Measurements from ENCODE around the gene CABLES1. TPM values are rescaled to one million over a fixed set of nuclear protein-coding genes. Genes with fewer than 3 reads are reported as not detected.

Gene CABLES1
- total and polyA plus RNA-seq, 2 experiments from 2014 or later = 7.2 to 10.8 TPM

DNA sequence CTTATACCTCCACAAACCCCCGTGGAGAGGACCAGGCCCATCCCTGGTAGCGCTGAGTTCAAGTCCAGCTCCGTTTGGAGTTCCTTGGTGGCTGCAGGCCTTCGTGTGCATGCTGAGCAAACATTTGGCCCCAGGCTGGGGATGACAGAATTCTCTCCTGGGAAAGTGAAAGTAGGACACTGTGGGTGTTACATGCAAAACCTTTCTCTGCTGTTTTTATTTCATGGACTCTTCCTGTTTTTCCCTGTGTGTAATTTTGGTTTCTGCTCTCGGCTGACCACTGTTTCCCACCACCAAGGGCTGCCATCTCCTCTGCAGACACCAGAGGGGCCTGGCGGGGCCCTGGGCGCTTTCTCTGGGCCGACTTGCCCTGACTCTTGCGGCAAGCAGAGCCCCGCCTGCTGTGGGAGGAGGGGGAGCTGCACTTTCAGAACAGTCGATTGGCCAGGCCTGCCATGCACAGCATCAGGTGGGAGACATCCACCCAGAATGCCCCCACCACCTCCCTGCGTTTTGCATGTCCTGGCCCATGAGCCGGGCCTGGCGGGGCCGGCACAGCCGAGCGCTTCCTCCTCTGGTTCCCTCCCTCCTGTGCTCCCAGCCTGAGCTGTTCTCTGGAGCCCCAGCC, 102.4 kb downstream of the CABLES1 start:
- no peak overlapping the region for H3K4me3 ChIP-seq
- H3K9me2 ChIP-seq (replicated peaks; ENCODE audit: insufficient read depth) = no peaks in the 10 kb centered on the region
- no peaks in the 10 kb centered on the region for H3K9me3 ChIP-seq (ENCODE audit: low read depth)
- H3K27ac ChIP-seq = peak overlapping the region; percentile 3
- H3K36me3 ChIP-seq (replicated peaks; ENCODE audit: insufficient read depth, low read depth) = no peaks in the 10 kb centered on the region
- H3K4me1 ChIP-seq (ENCODE audit: insufficient read depth) = peaks cover 21% of the 10 kb centered on the region
- H4K20me1 ChIP-seq (ENCODE audit: insufficient read depth, poor library complexity, severe bottlenecking) = no peaks in the 10 kb centered on the region
- no peak overlapping the region for H2AFZ ChIP-seq
- TF ChIP-seq EZH2phosphoT487 (IDR thresholded peaks at IDR 0.05; ENCODE audit: low read depth, severe bottlenecking, unreplicated experiment) (no peak), EZH2 (IDR thresholded peaks at IDR 0.05; ENCODE audit: borderline replicate concordance) (no peak)
- TF ChIP-seq, protein P1, sequence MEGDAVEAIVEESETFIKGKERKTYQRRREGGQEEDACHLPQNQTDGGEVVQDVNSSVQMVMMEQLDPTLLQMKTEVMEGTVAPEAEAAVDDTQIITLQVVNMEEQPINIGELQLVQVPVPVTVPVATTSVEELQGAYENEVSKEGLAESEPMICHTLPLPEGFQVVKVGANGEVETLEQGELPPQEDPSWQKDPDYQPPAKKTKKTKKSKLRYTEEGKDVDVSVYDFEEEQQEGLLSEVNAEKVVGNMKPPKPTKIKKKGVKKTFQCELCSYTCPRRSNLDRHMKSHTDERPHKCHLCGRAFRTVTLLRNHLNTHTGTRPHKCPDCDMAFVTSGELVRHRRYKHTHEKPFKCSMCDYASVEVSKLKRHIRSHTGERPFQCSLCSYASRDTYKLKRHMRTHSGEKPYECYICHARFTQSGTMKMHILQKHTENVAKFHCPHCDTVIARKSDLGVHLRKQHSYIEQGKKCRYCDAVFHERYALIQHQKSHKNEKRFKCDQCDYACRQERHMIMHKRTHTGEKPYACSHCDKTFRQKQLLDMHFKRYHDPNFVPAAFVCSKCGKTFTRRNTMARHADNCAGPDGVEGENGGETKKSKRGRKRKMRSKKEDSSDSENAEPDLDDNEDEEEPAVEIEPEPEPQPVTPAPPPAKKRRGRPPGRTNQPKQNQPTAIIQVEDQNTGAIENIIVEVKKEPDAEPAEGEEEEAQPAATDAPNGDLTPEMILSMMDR (IDR thresholded peaks at IDR 0.05; ENCODE audit: poor library complexity) = no peak
- H3K79me2 ChIP-seq = no peaks in the 10 kb centered on the region
- no peak for DNase-seq (ENCODE audit: low spot score)
- H3K27me3 ChIP-seq = no peaks in the 10 kb centered on the region
- peak overlapping the region; percentile 14 for H3K4me2 ChIP-seq
- WGBS (ENCODE audit: low lambda C conversion rate, missing lambda C conversion rate) = 83% methylated on average over 17 of the region's 17 CpGs

DNA sequence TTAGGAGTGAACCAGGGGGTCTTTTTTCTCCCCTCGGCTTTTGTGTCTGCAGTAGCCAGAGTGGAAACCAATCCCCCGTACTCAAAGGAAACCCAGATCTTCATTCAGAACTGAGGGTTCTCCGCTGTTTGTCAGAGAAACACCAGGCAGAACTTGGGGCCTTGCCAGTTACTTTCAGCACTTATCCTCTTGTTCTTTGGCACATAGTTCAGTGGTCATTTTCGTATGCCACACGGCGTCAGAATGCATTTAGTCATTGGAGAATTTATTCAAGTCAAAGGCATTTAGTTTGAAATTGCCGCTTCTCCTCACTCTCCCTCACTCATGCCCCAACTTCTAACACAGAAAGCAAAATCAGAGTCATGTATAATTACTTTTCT, 102.9 kb downstream of the CABLES1 start:
- H3K36me3 ChIP-seq (replicated peaks; ENCODE audit: insufficient read depth, low read depth) = no peaks in the 10 kb centered on the region
- no peaks in the 10 kb centered on the region for H3K79me2 ChIP-seq
- H3K27ac ChIP-seq = peak overlapping the region; percentile 47
- no peak overlapping the region for H2AFZ ChIP-seq
- H4K20me1 ChIP-seq (ENCODE audit: insufficient read depth, poor library complexity, severe bottlenecking) = no peaks in the 10 kb centered on the region
- no peaks in the 10 kb centered on the region for H3K9me3 ChIP-seq (ENCODE audit: low read depth)
- no peak for DNase-seq (ENCODE audit: low spot score)
- H3K9me2 ChIP-seq (replicated peaks; ENCODE audit: insufficient read depth) = no peaks in the 10 kb centered on the region
- WGBS (ENCODE audit: low lambda C conversion rate, missing lambda C conversion rate) = 75% methylated on average over 7 of the region's 7 CpGs
- no peak overlapping the region for H3K4me3 ChIP-seq
- TF ChIP-seq, protein P1 (IDR thresholded peaks at IDR 0.05; ENCODE audit: poor library complexity) = no peak
- TF ChIP-seq EZH2 (IDR thresholded peaks at IDR 0.05; ENCODE audit: borderline replicate concordance) = no peak
- TF ChIP-seq EZH2phosphoT487 (IDR thresholded peaks at IDR 0.05; ENCODE audit: low read depth, severe bottlenecking, unreplicated experiment) = no peak
- H3K4me1 ChIP-seq (ENCODE audit: insufficient read depth) = peaks cover 21% of the 10 kb centered on the region
- no peak overlapping the region for H3K4me2 ChIP-seq
- H3K27me3 ChIP-seq = no peaks in the 10 kb centered on the region

DNA sequence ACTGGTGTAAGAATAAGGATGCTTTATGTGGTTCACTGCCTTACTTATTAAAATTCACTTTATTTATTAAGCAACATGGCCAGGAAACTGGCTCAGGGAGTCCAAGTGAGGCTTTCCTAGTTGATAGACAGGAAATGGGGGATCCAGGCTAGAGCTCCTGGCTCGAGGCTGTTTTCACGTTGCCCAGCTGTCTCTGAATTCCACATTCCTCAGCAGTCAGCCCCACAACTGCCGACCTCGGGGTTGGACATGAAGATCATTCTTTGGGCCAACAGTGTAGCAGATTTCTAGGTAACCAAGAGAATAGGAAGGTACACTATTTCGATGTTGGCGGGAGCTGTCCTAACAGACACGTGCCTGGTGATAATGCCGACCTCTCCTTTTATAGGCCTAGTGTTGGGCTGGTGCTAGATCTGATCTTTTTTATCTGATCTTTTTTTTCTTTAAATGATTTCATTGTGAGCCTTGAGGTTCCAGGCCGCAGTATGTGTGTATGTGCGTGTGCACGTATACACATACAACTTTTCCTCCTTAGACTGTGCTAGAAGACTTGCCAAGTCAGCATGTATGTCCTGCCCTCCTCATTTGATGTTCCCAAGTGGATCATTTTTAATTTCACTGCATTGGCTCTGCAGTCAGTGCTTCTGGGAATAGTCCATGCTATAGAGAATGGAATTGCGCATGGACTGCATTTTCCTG, 103.5 kb downstream of the CABLES1 start:
- Histone ChIP-seq H3K4me3 (no peak overlapping the region), H3K27ac (peak overlapping the region; percentile 47), H3K27me3 (no peaks in the 10 kb centered on the region), H4K20me1 (ENCODE audit: insufficient read depth, poor library complexity, severe bottlenecking) (no peaks in the 10 kb centered on the region), H2AFZ (no peak overlapping the region), H3K4me2 (no peak overlapping the region), H3K9me2 (replicated peaks; ENCODE audit: insufficient read depth) (no peaks in the 10 kb centered on the region), H3K9me3 (ENCODE audit: low read depth) (no peaks in the 10 kb centered on the region), H3K36me3 (replicated peaks; ENCODE audit: insufficient read depth, low read depth) (no peaks in the 10 kb centered on the region), H3K4me1 (ENCODE audit: insufficient read depth) (peaks cover 21% of the 10 kb centered on the region), H3K79me2 (no peaks in the 10 kb centered on the region)
- DNase-seq (ENCODE audit: low spot score) = no peak
- WGBS (ENCODE audit: low lambda C conversion rate, missing lambda C conversion rate) = 69% methylated on average over 12 of the region's 12 CpGs
- TF ChIP-seq, protein P1 (IDR thresholded peaks at IDR 0.05; ENCODE audit: poor library complexity) = no peak
- TF ChIP-seq EZH2phosphoT487 (IDR thresholded peaks at IDR 0.05; ENCODE audit: low read depth, severe bottlenecking, unreplicated experiment) = no peak
- TF ChIP-seq EZH2 (IDR thresholded peaks at IDR 0.05; ENCODE audit: borderline replicate concordance) = no peak
